Measurements from ENCODE around the gene MUCL3.

DNA sequence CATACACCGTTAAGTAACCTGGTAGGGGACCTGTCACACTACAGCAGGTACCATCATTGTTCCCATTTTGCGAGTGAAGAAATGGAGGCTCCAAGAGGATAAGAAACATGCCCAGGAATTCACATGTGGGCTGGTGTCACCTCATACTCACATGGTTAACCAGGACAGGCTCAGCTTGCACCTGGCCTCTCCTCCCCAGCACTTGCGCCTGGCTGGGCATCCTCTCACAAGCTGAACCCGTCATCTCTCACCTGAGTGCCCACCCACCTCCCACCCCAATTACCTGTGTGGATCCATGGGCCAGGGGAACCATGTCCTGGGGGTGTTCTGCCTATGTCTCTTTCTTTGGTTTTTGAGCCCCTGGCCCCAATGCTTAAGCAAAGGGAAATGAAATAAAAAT, 10.3 kb upstream of the MUCL3 start:
- TF ChIP-seq POLR2A (IDR thresholded peaks at IDR 0.05), result no peak
- TF ChIP-seq, protein P1, sequence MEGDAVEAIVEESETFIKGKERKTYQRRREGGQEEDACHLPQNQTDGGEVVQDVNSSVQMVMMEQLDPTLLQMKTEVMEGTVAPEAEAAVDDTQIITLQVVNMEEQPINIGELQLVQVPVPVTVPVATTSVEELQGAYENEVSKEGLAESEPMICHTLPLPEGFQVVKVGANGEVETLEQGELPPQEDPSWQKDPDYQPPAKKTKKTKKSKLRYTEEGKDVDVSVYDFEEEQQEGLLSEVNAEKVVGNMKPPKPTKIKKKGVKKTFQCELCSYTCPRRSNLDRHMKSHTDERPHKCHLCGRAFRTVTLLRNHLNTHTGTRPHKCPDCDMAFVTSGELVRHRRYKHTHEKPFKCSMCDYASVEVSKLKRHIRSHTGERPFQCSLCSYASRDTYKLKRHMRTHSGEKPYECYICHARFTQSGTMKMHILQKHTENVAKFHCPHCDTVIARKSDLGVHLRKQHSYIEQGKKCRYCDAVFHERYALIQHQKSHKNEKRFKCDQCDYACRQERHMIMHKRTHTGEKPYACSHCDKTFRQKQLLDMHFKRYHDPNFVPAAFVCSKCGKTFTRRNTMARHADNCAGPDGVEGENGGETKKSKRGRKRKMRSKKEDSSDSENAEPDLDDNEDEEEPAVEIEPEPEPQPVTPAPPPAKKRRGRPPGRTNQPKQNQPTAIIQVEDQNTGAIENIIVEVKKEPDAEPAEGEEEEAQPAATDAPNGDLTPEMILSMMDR (IDR thresholded peaks at IDR 0.05), result no peak
